Type B pancreatic cell (in vitro differentiated cells): Measurements from ENCODE around the gene CT45A9. TPM values are rescaled to one million over a fixed set of nuclear protein-coding genes. Genes with fewer than 3 reads are reported as not detected.
A peak's percentile ranks its signal among the peaks of the same experiment; 100 is the strongest.
"Not testable (repeated sequence)": the region's sequence is repeated elsewhere in the genome, so short reads cannot be mapped to it uniquely, and the experiment has no call there.

Source experiments
- DNase-seq: peaks from one replicate; pipeline ENCODE4 v3.0.0; 2021; ENCODE audit warnings: mixed read lengths; ENCODE audit not compliant: unreplicated experiment; ENCODE audit errors: extremely low spot score
- H3K27ac Mint-ChIP-seq: 2 replicates; pipeline ENCODE4 v1.8.0; 2021; ENCODE audit warnings: mild to moderate bottlenecking, mixed read lengths
- H3K27me3 Mint-ChIP-seq: 2 replicates; pipeline ENCODE4 v1.8.0; 2021; ENCODE audit warnings: mixed read lengths
- H3K36me3 Mint-ChIP-seq: 2 replicates; pipeline ENCODE4 v1.8.0; 2021; ENCODE audit warnings: mixed read lengths
- H3K4me1 Mint-ChIP-seq: one replicate; pipeline ENCODE4 v1.8.0; 2021; ENCODE audit warnings: mixed read lengths; ENCODE audit not compliant: unreplicated experiment
- H3K4me3 Mint-ChIP-seq: 2 replicates; pipeline ENCODE4 v1.8.0; 2021; ENCODE audit warnings: mild to moderate bottlenecking, mixed read lengths
- H3K9me3 Mint-ChIP-seq: 2 replicates; pipeline ENCODE4 v1.8.0; 2021; ENCODE audit warnings: mixed read lengths
- total RNA-seq: library from RNA; stranded (reverse); gene quantifications from 2 replicates; pipeline ENCODE4 v1.2.1, GENCODE V29; 2021; ENCODE audit warnings: low replicate concordance
- TF ChIP-seq, protein P1 (sequence below): fragments of 200-600 bp; sonication (generic); conservative IDR thresholded peaks from 2 replicates; pipeline ENCODE4 v1.5.0; 2021; ENCODE audit warnings: antibody characterized with exemption, mild to moderate bottlenecking

The CT45A9 gene
- total RNA-seq, 1 donor from 2014 or later = not detected

GRCh38 chrX:135890087-135890585 is 18.5 kb upstream of the CT45A9 start:
- TF ChIP-seq, protein P1, sequence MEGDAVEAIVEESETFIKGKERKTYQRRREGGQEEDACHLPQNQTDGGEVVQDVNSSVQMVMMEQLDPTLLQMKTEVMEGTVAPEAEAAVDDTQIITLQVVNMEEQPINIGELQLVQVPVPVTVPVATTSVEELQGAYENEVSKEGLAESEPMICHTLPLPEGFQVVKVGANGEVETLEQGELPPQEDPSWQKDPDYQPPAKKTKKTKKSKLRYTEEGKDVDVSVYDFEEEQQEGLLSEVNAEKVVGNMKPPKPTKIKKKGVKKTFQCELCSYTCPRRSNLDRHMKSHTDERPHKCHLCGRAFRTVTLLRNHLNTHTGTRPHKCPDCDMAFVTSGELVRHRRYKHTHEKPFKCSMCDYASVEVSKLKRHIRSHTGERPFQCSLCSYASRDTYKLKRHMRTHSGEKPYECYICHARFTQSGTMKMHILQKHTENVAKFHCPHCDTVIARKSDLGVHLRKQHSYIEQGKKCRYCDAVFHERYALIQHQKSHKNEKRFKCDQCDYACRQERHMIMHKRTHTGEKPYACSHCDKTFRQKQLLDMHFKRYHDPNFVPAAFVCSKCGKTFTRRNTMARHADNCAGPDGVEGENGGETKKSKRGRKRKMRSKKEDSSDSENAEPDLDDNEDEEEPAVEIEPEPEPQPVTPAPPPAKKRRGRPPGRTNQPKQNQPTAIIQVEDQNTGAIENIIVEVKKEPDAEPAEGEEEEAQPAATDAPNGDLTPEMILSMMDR = no peak
- Mint-ChIP-seq H3K27me3 (no peaks in the 10 kb centered on the region), H3K4me1 (no peaks in the 10 kb centered on the region), H3K36me3 (no peaks in the 10 kb centered on the region), H3K9me3 (no peaks in the 10 kb centered on the region), H3K27ac (no peak overlapping the region), H3K4me3 (no peak overlapping the region)
- no peak for DNase-seq

- not testable (repeated sequence) for H3K27me3 Mint-ChIP-seq, H3K9me3 Mint-ChIP-seq, H3K4me1 Mint-ChIP-seq, H3K36me3 Mint-ChIP-seq, H3K4me3 Mint-ChIP-seq, DNase-seq, H3K27ac Mint-ChIP-seq
- TF ChIP-seq, protein P1 = peak; percentile 41
Observed at GRCh38 chrX:135888976-135889375, 17.4 kb upstream of the CT45A9 start.

DNA sequence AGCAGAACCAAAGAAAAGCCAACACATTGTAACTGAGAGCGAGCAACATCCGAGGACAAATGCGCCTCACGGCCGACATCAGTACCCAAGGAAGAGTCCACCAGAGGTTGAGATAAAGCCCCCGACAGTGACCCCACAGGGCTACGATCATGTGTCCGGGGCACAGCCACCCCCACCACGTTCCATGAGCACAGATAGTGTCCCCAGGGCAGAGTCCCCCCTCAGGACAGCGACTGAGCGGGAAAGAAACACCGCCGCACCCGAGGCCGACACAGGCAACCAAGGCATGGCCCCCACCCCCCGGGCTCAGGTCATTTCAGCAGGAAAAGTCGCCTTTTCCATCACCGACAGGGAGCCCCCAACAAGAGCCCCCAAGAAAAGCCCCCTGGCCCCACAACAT is 16.6 kb upstream of the CT45A9 start:
- H3K36me3 Mint-ChIP-seq, H3K9me3 Mint-ChIP-seq, H3K4me1 Mint-ChIP-seq, DNase-seq, H3K4me3 Mint-ChIP-seq, H3K27ac Mint-ChIP-seq, H3K27me3 Mint-ChIP-seq: not testable (repeated sequence)

DNA sequence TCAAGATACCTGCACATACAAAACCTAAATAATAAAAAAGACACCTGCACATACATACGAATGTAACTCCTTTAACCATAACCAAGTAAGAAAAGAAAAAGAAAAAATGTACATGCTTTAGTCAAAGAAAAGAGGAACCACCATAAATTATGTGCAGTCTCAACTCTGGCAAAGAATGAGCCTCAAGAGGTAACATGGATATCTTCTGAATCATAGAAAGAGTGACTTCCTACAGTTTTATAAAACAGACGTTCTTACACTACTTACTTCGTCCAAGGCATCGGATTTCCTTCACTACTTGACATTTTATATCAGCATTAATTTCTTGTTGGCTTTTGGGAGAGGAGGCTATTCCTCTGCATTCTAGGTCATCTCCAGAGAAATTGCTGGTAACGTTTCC is 11.1 kb upstream of the CT45A9 start:
- not testable (repeated sequence) for DNase-seq, H3K27ac Mint-ChIP-seq, H3K27me3 Mint-ChIP-seq, H3K4me1 Mint-ChIP-seq, H3K36me3 Mint-ChIP-seq, H3K9me3 Mint-ChIP-seq, H3K4me3 Mint-ChIP-seq

DNA sequence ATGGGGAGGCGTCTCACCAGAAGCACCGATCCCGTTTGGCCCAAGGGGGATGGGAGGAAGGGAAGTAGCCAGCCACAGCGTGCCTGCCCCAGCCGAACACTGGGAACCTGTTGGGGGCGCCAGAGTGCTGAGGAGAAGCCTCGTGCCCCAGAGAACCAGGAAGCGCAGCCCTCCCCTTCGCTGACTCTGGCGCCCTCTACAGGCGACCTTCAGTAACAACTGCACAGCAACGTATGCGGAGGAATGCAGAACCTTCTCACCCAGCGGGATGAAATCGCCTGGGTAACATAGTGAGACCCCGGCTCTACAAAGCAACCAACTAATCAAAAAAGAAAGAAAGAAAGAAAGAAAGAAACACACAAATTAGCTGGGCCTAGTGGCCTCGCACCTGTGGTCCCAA is 17.2 kb downstream of the CT45A9 start, which contains the start of gene CT45A8:
Gene CT45A8 (minus strand): TSS at position 101 of the 400 bp plus-strand sequence. CDS start 3,755 bp downstream, outside the sequence.
- not testable (repeated sequence) for H3K36me3 Mint-ChIP-seq, DNase-seq, H3K4me3 Mint-ChIP-seq, H3K4me1 Mint-ChIP-seq, H3K9me3 Mint-ChIP-seq, H3K27ac Mint-ChIP-seq, H3K27me3 Mint-ChIP-seq

- not testable (repeated sequence) for DNase-seq, H3K4me3 Mint-ChIP-seq, H3K27me3 Mint-ChIP-seq, H3K27ac Mint-ChIP-seq, H3K36me3 Mint-ChIP-seq, H3K4me1 Mint-ChIP-seq, H3K9me3 Mint-ChIP-seq
Observed at GRCh38 chrX:135837180-135837579, 34.4 kb downstream of the CT45A9 start, which contains the start of gene CT45A7. Gene CT45A7, minus strand, starts transcription at chrX:135837280. Its CDS starts 3,747 bp downstream, at chrX:135833533.

DNA sequence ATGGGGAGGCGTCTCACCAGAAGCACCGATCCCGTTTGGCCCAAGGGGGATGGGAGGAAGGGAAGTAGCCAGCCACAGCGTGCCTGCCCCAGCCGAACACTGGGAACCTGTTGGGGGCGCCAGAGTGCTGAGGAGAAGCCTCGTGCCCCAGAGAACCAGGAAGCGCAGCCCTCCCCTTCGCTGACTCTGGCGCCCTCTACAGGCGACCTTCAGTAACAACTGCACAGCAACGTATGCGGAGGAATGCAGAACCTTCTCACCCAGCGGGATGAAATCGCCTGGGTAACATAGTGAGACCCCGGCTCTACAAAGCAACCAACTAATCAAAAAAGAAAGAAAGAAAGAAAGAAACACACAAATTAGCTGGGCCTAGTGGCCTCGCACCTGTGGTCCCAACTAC is 51.7 kb downstream of the CT45A9 start, which contains the start of gene CT45A2:
Gene CT45A2 (minus strand): TSS at position 101 of the 400 bp plus-strand sequence. CDS start 3,747 bp downstream, outside the sequence.
- not testable (repeated sequence) for H3K4me1 Mint-ChIP-seq, H3K4me3 Mint-ChIP-seq, H3K27me3 Mint-ChIP-seq, H3K27ac Mint-ChIP-seq, H3K36me3 Mint-ChIP-seq, H3K9me3 Mint-ChIP-seq, DNase-seq

Other genes with a start within 250 kb of the CT45A9 start
- gene CT45A1, start 158.2 kb downstream of the CT45A9 start, total RNA-seq = not detected in 2 replicates
- gene CT45A3, start 103.6 kb downstream of the CT45A9 start, total RNA-seq = not detected in 2 replicates
- gene CT45A5, start 86.3 kb downstream of the CT45A9 start, total RNA-seq = not detected in 2 replicates
- gene CT45A6, start 69.0 kb downstream of the CT45A9 start, total RNA-seq = not detected in 2 replicates
- not detected in 2 replicates for gene CT45A2, start 51.8 kb downstream of the CT45A9 start, total RNA-seq
- not detected in 2 replicates for gene CT45A7, start 34.5 kb downstream of the CT45A9 start, total RNA-seq
- gene CT45A8, start 17.3 kb downstream of the CT45A9 start, total RNA-seq = not detected in 2 replicates
- gene CT45A10, start 21.6 kb upstream of the CT45A9 start, total RNA-seq = not detected in 2 replicates
- not detected in 2 replicates for gene SAGE1, start 21.9 kb upstream of the CT45A9 start, total RNA-seq
- 18.3 and 19.3 TPM in 2 replicates for gene MMGT1, start 102.2 kb upstream of the CT45A9 start, total RNA-seq
- 10.7 and 15.8 TPM in 2 replicates for gene SLC9A6, start 113.6 kb upstream of the CT45A9 start, total RNA-seq